Motor neuron (in vitro differentiated cells): ENCODE measurements around the gene NEURL1B. TPM values are rescaled to one million over a fixed set of nuclear protein-coding genes. Genes with fewer than 3 reads are reported as not detected.

ENCODE experiments used
- ATAC-seq, 8 experiments: fragments of 200-7000 bp; cut with Tn5 transposase; replicated peaks in 6 of 8; 2 replicates each; pipeline ENCODE4 v1.8.0; 2021; ENCODE audit warnings: mild to moderate bottlenecking in 8 of 8, moderate library complexity in 8 of 8
- H3K27ac ChIP-seq, 2 donors: fragments of 250-450 bp; sonication (Bioruptor Pico); 2 replicates each; pipeline ENCODE4 v1.9.0; 2021; ENCODE audit warnings: antibody characterized with exemption in 2 of 2, mild to moderate bottlenecking in 2 of 2, moderate library complexity in 1 of 2
- H3K4me1 ChIP-seq, 2 donors: fragments of 250-450 bp; sonication (Bioruptor Pico); replicated peaks in 1 of 2; 2 replicates each; pipeline ENCODE4 v1.6.1; 2021; ENCODE audit warnings: antibody characterized with exemption in 2 of 2, mild to moderate bottlenecking in 2 of 2, moderate library complexity in 1 of 2
- H3K4me3 ChIP-seq, 5 donors: fragments of 250-450 bp; sonication (Bioruptor Pico); 2 replicates each; pipeline ENCODE4 v1.9.0; 2021; ENCODE audit warnings: antibody characterized with exemption in 5 of 5, mild to moderate bottlenecking in 5 of 5, moderate library complexity in 4 of 5
- WGBS, 10 experiments: fragments of 450-650 bp; shearing (Covaris generic); methylation state at CpG; one replicate each; pipeline ENCODE4 v1.0.0; 2022; 5-methylcytosine and 5-hydroxymethylcytosine counted together
- in situ Hi-C, 9 experiments: fragments of 400-800 bp; cut with MboI; loops; one replicate each; pipeline ENCODE4 v1.15.0; 2021; ENCODE audit warnings: low sequenced_read_pairs in 9 of 9, low pct_unique_long_range_greater_than_20kb in 2 of 9; ENCODE audit not compliant: unreplicated experiment in 9 of 9
- total RNA-seq, 8 experiments: library from RNA; unstranded; fragments of 300-600 nt; gene quantifications; 2 replicates each; pipeline versions ENCODE4 v1.2.3 to v1.2.4, GENCODE V29; 2022

Gene NEURL1B
- total RNA-seq, 8 experiments from 2014 or later: 0.10 to 8.6 (median 5.2) TPM

DNA sequence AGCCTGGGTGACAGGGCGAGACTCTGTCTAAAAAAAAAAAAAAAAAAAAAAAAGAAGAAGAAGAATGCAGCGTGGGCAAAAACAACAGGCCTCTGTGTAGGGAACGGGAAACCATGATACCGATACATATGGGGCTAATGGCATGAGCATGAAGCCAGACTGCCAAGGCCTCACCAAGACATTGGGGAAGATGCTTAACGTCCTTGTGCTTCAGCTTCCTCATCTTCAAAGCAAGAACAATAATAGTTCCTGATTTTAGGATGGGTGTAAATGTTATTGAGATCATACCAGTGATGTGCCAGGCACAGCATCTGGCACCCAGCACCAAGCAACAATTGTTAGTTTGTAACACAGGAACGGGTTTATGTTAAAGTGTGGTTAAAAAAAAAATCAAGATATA is 51.4 kb downstream of the NEURL1B start:
- 28 to 100% (median 89%) methylated on average over 1 to 5 of the region's 6 CpGs; no CpG with 5 or more reads in 1 of the 10 experiments for WGBS, 10 experiments
- in situ Hi-C loops: loop anchor here in 7 of 9 experiments (10.0 to 25.0 kb wide), 6 partner anchors 205 to 580 kb away; partner anchors contain the start of gene SH3PXD2B (in 1 of the 7)
- no peak for ATAC-seq
- Histone ChIP-seq H3K4me1 (peaks cover 0 to 4% of the 10 kb centered on the region in 2 donors), H3K27ac (no peak overlapping the region), H3K4me3 (no peak overlapping the region)

- ATAC-seq: no peak
- Histone ChIP-seq H3K4me1 (peaks cover 0 to 4% of the 10 kb centered on the region in 2 donors), H3K4me3 (no peak overlapping the region), H3K27ac (no peak overlapping the region)
- in situ Hi-C loops: loop anchor here in 7 of 9 experiments (10.0 to 25.0 kb wide), 6 partner anchors 206 to 581 kb away; partner anchors contain the start of gene SH3PXD2B (in 1 of the 7)
- WGBS, 10 experiments: 50 to 90% (median 74%) methylated on average over 1 to 2 of the region's 2 CpGs; no CpG with 5 or more reads in 6 of the 10 experiments
Observed at GRCh38 chr5:172692981-172693380, 51.9 kb downstream of the NEURL1B start.

GRCh38 chr5:172694061-172694460 is 53.0 kb downstream of the NEURL1B start:
- Histone ChIP-seq H3K4me3 (no peak overlapping the region), H3K4me1 (peaks cover 0 to 4% of the 10 kb centered on the region in 2 donors), H3K27ac (no peak overlapping the region)
- WGBS, 10 experiments: 82 to 100% (median 87%) methylated on average over 2 to 4 of the region's 4 CpGs; no CpG with 5 or more reads in 4 of the 10 experiments
- in situ Hi-C loops: loop anchor here in 7 of 9 experiments (10.0 to 25.0 kb wide), 6 partner anchors 207 to 582 kb away; partner anchors contain the start of gene SH3PXD2B (in 1 of the 7)
- no peak for ATAC-seq

- 40 to 87% (median 76%) methylated on average over 1 to 8 of the region's 8 CpGs; no CpG with 5 or more reads in 6 of the 10 experiments for WGBS, 10 experiments
- Histone ChIP-seq H3K27ac (no peak overlapping the region), H3K4me1 (peaks cover 0 to 6% of the 10 kb centered on the region in 2 donors), H3K4me3 (no peak overlapping the region)
- ATAC-seq: no peak
- in situ Hi-C loops: loop anchor here in 7 of 9 experiments (10.0 to 25.0 kb wide), 6 partner anchors 207 to 582 kb away; partner anchors contain the start of gene SH3PXD2B (in 1 of the 7)
Observed at GRCh38 chr5:172694541-172694940, 53.5 kb downstream of the NEURL1B start.

- ATAC-seq: no peak
- Histone ChIP-seq H3K4me3 (no peak overlapping the region), H3K4me1 (peaks cover 6 to 15% of the 10 kb centered on the region in 2 donors), H3K27ac (no peak overlapping the region)
- 0 to 88% (median 61%) methylated on average over 1 to 5 of the region's 14 CpGs; no CpG with 5 or more reads in 4 of the 10 experiments for WGBS, 10 experiments
- in situ Hi-C loops: loop anchor here (5.0 to 25.0 kb wide), 7 partner anchors 208 to 583 kb away; partner anchors contain the start of gene SH3PXD2B (in 1 of the 9)
Observed at GRCh38 chr5:172695232-172696054, 54.4 kb downstream of the NEURL1B start.

DNA sequence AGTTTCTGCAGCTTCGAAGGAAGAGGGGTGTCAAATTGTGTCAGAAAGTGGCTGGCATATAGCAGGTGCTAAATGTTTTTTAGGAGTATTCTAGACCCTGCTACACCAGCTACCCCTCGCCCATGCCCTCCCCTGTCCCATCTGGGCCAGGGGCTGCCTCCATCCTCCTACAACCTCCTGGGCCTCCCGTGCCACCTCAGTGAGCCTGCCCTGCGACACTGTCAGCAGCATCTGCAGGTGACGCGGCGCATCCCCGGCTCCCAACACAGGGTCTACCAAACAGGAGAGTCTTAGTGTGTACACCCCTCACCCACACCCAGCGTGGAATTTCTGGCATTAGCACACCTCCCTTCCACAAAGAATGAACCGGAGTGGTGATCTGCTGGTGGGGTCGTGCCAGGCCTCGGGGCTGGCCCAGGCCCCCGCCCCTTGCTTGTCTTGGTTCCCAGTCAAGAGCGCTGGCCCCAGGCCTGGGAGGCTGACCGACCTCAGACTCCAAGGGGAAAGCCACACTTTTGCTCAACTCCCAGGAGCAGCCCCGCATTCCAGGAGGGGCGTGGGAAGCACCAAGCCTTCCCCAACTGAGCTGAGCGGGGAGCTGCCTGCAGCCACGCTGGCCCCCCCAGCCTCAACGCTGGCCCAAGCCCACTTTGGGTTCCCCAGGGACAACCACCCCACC is 55.2 kb downstream of the NEURL1B start:
- ATAC-seq: no peak
- in situ Hi-C loops: loop anchor here (5.0 to 25.0 kb wide), 7 partner anchors 209 to 584 kb away; partner anchors contain the start of gene SH3PXD2B (in 1 of the 9)
- 84 to 97% (median 90%) methylated on average over 2 to 12 of the region's 20 CpGs; no CpG with 5 or more reads in 7 of the 10 experiments for WGBS, 10 experiments
- Histone ChIP-seq H3K27ac (no peak overlapping the region), H3K4me3 (no peak overlapping the region), H3K4me1 (peaks cover 10 to 22% of the 10 kb centered on the region in 2 donors)

GRCh38 chr5:172697123-172698121 is 56.4 kb downstream of the NEURL1B start:
- Histone ChIP-seq H3K4me1 (peaks cover 10 to 22% of the 10 kb centered on the region in 2 donors), H3K4me3 (peak overlapping the region in 1 of 5 donors; percentile 25), H3K27ac (no peak overlapping the region)
- WGBS, 10 experiments: 0 to 100% (median 1%) methylated on average over 2 to 15 of the region's 36 CpGs; no CpG with 5 or more reads in 2 of the 10 experiments
- ATAC-seq: peak; percentile 55 to 93 (median 64)
- in situ Hi-C loops: loop anchor here (5.0 to 25.0 kb wide), 7 partner anchors 210 to 585 kb away; partner anchors contain the start of gene SH3PXD2B (in 1 of the 9)

DNA sequence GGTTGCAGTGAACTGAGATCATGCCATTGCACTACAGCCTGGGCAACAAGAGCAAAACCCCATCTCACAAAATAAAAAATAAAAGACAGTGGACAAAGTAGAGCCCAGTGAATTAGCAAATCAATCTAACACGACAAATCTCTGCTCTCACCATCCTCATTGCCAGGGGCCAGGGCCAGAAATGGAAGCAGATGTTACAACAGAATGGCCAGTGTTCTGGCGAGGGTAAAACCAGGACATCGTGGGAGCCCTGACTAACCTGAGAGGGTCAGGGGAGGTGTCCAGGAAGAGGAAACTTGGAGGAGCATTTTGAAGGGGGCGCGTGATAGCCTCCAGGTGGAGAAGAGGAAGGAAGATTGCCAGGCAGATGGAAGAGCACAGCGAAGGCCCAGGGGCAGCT is 58.4 kb downstream of the NEURL1B start:
- H3K27ac ChIP-seq: no peak overlapping the region
- no peak overlapping the region for H3K4me3 ChIP-seq
- in situ Hi-C loops: loop anchor here (5.0 to 25.0 kb wide), 7 partner anchors 212 to 587 kb away; partner anchors contain the start of gene SH3PXD2B (in 1 of the 9)
- peaks cover 10 to 22% of the 10 kb centered on the region in 2 donors for H3K4me1 ChIP-seq
- 0 to 100% (median 78%) methylated on average over 1 to 6 of the region's 6 CpGs; no CpG with 5 or more reads in 2 of the 10 experiments for WGBS, 10 experiments
- ATAC-seq: no peak

GRCh38 chr5:172699999-172700364 is 58.9 kb downstream of the NEURL1B start:
- WGBS, 10 experiments: 10 to 80% (median 24%) methylated on average over 1 to 5 of the region's 6 CpGs; no CpG with 5 or more reads in 3 of the 10 experiments
- H3K4me3 ChIP-seq: no peak overlapping the region
- ATAC-seq: peak in 1 of 8 experiments; percentile 21
- peaks cover 10 to 22% of the 10 kb centered on the region in 2 donors for H3K4me1 ChIP-seq
- no peak overlapping the region for H3K27ac ChIP-seq
- in situ Hi-C loops: loop anchor here (5.0 to 25.0 kb wide), 12 partner anchors 213 to 637 kb away; partner anchors contain the start of genes BNIP1 (in 1 of the 9), SH3PXD2B (in 1 of the 9) and STC2 (in 1 of the 9)

GRCh38 chr5:172700365-172701290 is 59.6 kb downstream of the NEURL1B start:
- 0 to 37% (median 28%) methylated on average over 1 to 4 of the region's 22 CpGs; no CpG with 5 or more reads in 4 of the 10 experiments for WGBS, 10 experiments
- Histone ChIP-seq H3K27ac (no peak overlapping the region), H3K4me1 (peaks cover 10 to 18% of the 10 kb centered on the region in 2 donors), H3K4me3 (no peak overlapping the region)
- ATAC-seq: peak in 7 of 8 experiments; percentile 3 to 83 (median 81)
- in situ Hi-C loops: loop anchor here in 7 of 9 experiments (10.0 to 25.0 kb wide), 5 partner anchors 224 to 637 kb away; partner anchors contain the start of genes BNIP1 (in 1 of the 7) and STC2 (in 1 of the 7)
